Hepatocyte (in vitro differentiated cells): Measurements from ENCODE around the gene MYO1D.

ENCODE experiments used
- EZH2phosphoT487 ChIP-seq: fragments of 200-600 bp; sonication (generic); IDR thresholded peaks from one replicate; pipeline ENCODE4 v1.6.1; 2018; ENCODE audit warnings: antibody characterized with exemption, mild to moderate bottlenecking, low read depth, moderate library complexity; ENCODE audit not compliant: unreplicated experiment, severe bottlenecking
- TF ChIP-seq, protein P1 (sequence below): fragments of 200-600 bp; sonication (generic); IDR thresholded peaks from 2 replicates; pipeline ENCODE4 v1.5.1; 2016; ENCODE audit warnings: antibody characterized with exemption, mild to moderate bottlenecking; ENCODE audit not compliant: poor library complexity

DNA sequence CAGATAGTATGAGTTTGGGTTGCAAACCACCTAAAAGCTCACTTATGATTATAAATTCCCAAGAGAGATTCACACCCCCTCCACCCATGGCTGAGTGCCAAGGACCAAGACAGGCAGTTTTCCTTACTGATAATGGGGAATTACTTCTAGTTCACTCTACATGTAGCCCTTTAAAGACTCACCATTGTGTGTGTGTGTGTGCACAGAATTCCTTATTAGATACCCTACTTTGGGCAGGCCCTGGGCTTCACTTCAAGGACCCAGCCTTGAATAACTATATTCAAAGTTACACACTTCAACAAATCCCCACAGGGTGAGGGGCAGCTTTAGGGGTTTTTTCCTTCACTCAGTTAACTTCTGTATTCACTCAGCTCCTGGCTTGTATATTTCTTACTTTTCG is 143.5 kb downstream of the MYO1D start:
- TF ChIP-seq, protein P1, sequence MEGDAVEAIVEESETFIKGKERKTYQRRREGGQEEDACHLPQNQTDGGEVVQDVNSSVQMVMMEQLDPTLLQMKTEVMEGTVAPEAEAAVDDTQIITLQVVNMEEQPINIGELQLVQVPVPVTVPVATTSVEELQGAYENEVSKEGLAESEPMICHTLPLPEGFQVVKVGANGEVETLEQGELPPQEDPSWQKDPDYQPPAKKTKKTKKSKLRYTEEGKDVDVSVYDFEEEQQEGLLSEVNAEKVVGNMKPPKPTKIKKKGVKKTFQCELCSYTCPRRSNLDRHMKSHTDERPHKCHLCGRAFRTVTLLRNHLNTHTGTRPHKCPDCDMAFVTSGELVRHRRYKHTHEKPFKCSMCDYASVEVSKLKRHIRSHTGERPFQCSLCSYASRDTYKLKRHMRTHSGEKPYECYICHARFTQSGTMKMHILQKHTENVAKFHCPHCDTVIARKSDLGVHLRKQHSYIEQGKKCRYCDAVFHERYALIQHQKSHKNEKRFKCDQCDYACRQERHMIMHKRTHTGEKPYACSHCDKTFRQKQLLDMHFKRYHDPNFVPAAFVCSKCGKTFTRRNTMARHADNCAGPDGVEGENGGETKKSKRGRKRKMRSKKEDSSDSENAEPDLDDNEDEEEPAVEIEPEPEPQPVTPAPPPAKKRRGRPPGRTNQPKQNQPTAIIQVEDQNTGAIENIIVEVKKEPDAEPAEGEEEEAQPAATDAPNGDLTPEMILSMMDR = no peak
- TF ChIP-seq EZH2phosphoT487 = no peak
